K562 (cell line): ENCODE results near the gene GNAT1. TPM values are rescaled to one million over a fixed set of nuclear protein-coding genes. Genes with fewer than 3 reads are reported as not detected.

Experiments used
- BCL6 ChIP-seq: fragments of 250-450 bp; sonication (Bioruptor Pico); IDR thresholded peaks from 2 replicates; pipeline ENCODE4 v1.4.0; 2020
- CHAMP1 ChIP-seq: fragments of 450-650 bp; IDR thresholded peaks from 2 replicates; pipeline ENCODE4 v1.6.1; 2016; ENCODE audit warnings: mild to moderate bottlenecking
- CUX1 ChIP-seq: fragments of 200-800 bp; sonication (Bioruptor generic); IDR thresholded peaks from 2 replicates; pipeline ENCODE4 v1.6.1; 2016; ENCODE audit warnings: missing genetic modification characterization, missing compliant biosample characterization
- EGR1 ChIP-seq: fragments of 450-650 bp; conservative IDR thresholded peaks from 2 replicates; pipeline ENCODE4 v1.6.1; 2017; ENCODE audit warnings: mild to moderate bottlenecking
- EZH2 ChIP-seq: IDR thresholded peaks from 2 replicates; pipeline ENCODE4 v1.6.1; 2012; ENCODE audit warnings: low read depth, mild to moderate bottlenecking, inconsistent platforms, low read length, borderline replicate concordance
- FOXK2 ChIP-seq, 2 experiments: fragments of 450-650 bp; IDR thresholded peaks in 1 of 2; conservative IDR thresholded peaks in 1 of 2; 2 replicates each; pipeline ENCODE4 v1.6.1; 2016; ENCODE audit warnings: low read depth in 2 of 2, mild to moderate bottlenecking in 1 of 2
- FUS ChIP-seq: fragments of 200-400 bp; formaldehyde crosslinking; optimal IDR thresholded peaks from 2 replicates; pipeline ENCODE3; 2017; ENCODE audit warnings: low read depth, low read length
- GABPB1 ChIP-seq: sonication (generic); formaldehyde crosslinking; IDR thresholded peaks from 2 replicates; pipeline ENCODE4 v1.8.0; 2022; ENCODE audit warnings: mild to moderate bottlenecking, missing genetic modification reagents
- GATA2 ChIP-seq: sonication (generic); formaldehyde crosslinking; IDR thresholded peaks from 2 replicates; pipeline ENCODE4 v1.4.0; 2020; ENCODE audit warnings: mild to moderate bottlenecking, missing genetic modification reagents
- HDGF ChIP-seq: fragments of 450-650 bp; IDR thresholded peaks from 2 replicates; pipeline ENCODE4 v1.6.1; 2016
- NRF1 ChIP-seq, 2 experiments: fragments of 450-650 bp; IDR thresholded peaks in 1 of 2; conservative IDR thresholded peaks in 1 of 2; 2 replicates each; pipeline ENCODE4 v1.6.1; 2014; ENCODE audit warnings: mild to moderate bottlenecking in 2 of 2
- SMAD1 ChIP-seq: fragments of 150-350 bp; IDR thresholded peaks from 2 replicates; pipeline ENCODE4 v1.6.1; 2014; ENCODE audit warnings: low read length, low read depth; ENCODE audit not compliant: partially characterized antibody
- ZBTB33 ChIP-seq: sonication (generic); formaldehyde crosslinking; IDR thresholded peaks from 2 replicates; pipeline ENCODE4 v1.8.1; 2023; ENCODE audit warnings: mild to moderate bottlenecking, missing genetic modification reagents
- ZNF766 ChIP-seq: fragments of 200-800 bp; sonication (Bioruptor generic); conservative IDR thresholded peaks from 2 replicates; pipeline ENCODE4 v1.6.1; 2016; ENCODE audit warnings: missing genetic modification characterization, missing compliant biosample characterization
- ZSCAN32 ChIP-seq: fragments of 450-650 bp; formaldehyde crosslinking; IDR thresholded peaks from 2 replicates; pipeline ENCODE4 v1.4.0; 2020; ENCODE audit warnings: mild to moderate bottlenecking, moderate library complexity
- polyA plus RNA-seq, 8 experiments: library from polyadenylated mRNA; depleted of rRNA in 4 of 8; stranded (reverse) in 5 of 8; unstranded in 3 of 8; fragments of >200 nt; fragmentation: Nextera tagmentation in 2 of 8; fragmentation: Illumina TruSeq in 1 of 8; extraction: Ambion mirVana in 2 of 8; extraction: Trizol in 1 of 8; gene quantifications; 2 replicates each; pipeline versions ENCODE4 v1.2.1 to v1.2.3, GENCODE V29; 2011 to 2014; ENCODE audit warnings: inconsistent platforms in 1 of 8, missing spikeins in 1 of 8
- total RNA-seq, 7 experiments: library from RNA; depleted of rRNA in 6 of 7; stranded (reverse); fragments of >200 nt in 6 of 7; fragmentation: Illumina TruSeq in 2 of 7; extraction: Trizol in 2 of 7; gene quantifications; 2 replicates each; pipeline versions ENCODE4 v1.2.1 to v1.2.3, GENCODE V29; 2011 to 2021; ENCODE audit warnings: low replicate concordance in 1 of 7
- TF ChIP-seq, protein P1 (sequence below): fragments of 250-450 bp; sonication (Bioruptor Pico); IDR thresholded peaks from 2 replicates; pipeline ENCODE4 v1.5.0; 2021

GNAT1 gene
- total and polyA plus RNA-seq, 9 of the 15 experiments (the other 6 are each of a cell fraction or from before 2014, with no cell fraction given) = not detected

- TF ChIP-seq CUX1 (CRISPR knock-in tag) (no peak), EZH2 (no peak), FOXK2 (conservative IDR thresholded peaks at IDR 0.05 in 1 of 2, IDR thresholded peaks at IDR 0.05 in 1 of 2; ENCODE audit: low read depth in 2 of 2) (no peak), NRF1 (conservative IDR thresholded peaks at IDR 0.05 in 1 of 2, IDR thresholded peaks at IDR 0.05 in 1 of 2) (no peak), GABPB1 (no peak; the same call in 1 of the 2 replicates), ZNF766 (CRISPR knock-in tag) (no peak), BCL6 (CRISPR knock-in tag) (no peak), ZSCAN32 (no peak), SMAD1 (no peak), ZBTB33 (CRISPR knock-in tag) (0 out of 2 replicates have a peak, but pooled peaks have one; percentile 62), HDGF (no peak), CHAMP1 (no peak), EGR1 (peak; percentile 50; the same call in 1 of the 2 replicates), GATA2 (CRISPR knock-in tag) (no peak), FUS (no peak)
- TF ChIP-seq, protein P1, sequence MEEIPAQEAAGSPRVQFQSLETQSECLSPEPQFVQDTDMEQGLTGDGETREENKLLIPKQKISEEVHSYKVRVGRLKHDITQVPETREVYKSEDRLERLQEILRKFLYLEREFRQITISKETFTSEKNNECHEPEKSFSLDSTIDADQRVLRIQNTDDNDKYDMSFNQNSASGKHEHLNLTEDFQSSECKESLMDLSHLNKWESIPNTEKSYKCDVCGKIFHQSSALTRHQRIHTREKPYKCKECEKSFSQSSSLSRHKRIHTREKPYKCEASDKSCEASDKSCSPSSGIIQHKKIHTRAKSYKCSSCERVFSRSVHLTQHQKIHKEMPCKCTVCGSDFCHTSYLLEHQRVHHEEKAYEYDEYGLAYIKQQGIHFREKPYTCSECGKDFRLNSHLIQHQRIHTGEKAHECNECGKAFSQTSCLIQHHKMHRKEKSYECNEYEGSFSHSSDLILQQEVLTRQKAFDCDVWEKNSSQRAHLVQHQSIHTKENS (CRISPR knock-in tag) = no peak
These were observed 54.6 kb downstream of the GNAT1 start (continued) for GRCh38 chr3:50245831-50246516.
